ENCODE results near the gene SNW1. TPM values are rescaled to one million over a fixed set of nuclear protein-coding genes. Genes with fewer than 3 reads are reported as not detected.
A peak's percentile ranks its signal among the peaks of the same experiment; 100 is the strongest.

The SNW1 gene
- total and polyA plus RNA-seq, 2 of the 13 experiments (the other 11 are each of a cell fraction or from before 2014, with no cell fraction given) = 23.2 to 65.8 TPM

- no peak for TF ChIP-seq RNF219 (CRISPR knock-in tag; IDR thresholded peaks at IDR 0.05)
- TF ChIP-seq ZNF280D (CRISPR knock-in tag; IDR thresholded peaks at IDR 0.05) = no peak
- peak; percentile 85; the same call in 1 of the 2 replicates for TF ChIP-seq ZNF276 (CRISPR knock-in tag; IDR thresholded peaks at IDR 0.05; ENCODE audit: low read depth)
- TF ChIP-seq NKX3-1 (CRISPR knock-in tag; IDR thresholded peaks at IDR 0.05) = peak; percentile 46; the same call in 1 of the 2 replicates
- no peak for TF ChIP-seq ZNF749 (CRISPR knock-in tag; IDR thresholded peaks at IDR 0.05; ENCODE audit: borderline replicate concordance)
- TF ChIP-seq ARID3A (IDR thresholded peaks at IDR 0.05; ENCODE audit: low read depth, low read length) = no peak
- TF ChIP-seq JUN (CRISPR knock-in tag; IDR thresholded peaks at IDR 0.05) = no peak
- 0 out of 2 replicates have a peak, but pooled peaks have one; percentile 52 for TF ChIP-seq SMAD9 (CRISPR knock-in tag; IDR thresholded peaks at IDR 0.05)
- TF ChIP-seq DMAP1 (CRISPR knock-in tag; IDR thresholded peaks at IDR 0.05) = peak; percentile 94
- TF ChIP-seq ZSCAN12 (CRISPR knock-in tag; IDR thresholded peaks at IDR 0.05) = peak; percentile 92; the same call in 1 of the 2 replicates
- TF ChIP-seq ZBTB4 (CRISPR knock-in tag; IDR thresholded peaks at IDR 0.05; ENCODE audit: borderline replicate concordance) = no peak
- TF ChIP-seq FOXO4 (CRISPR knock-in tag; conservative IDR thresholded peaks at IDR 0.05) = no peak
Measured at GRCh38 chr14:77799863-77800730, 39.1 kb upstream of the SNW1 start, which contains the start of gene ADCK1 (continued).
